ENCODE results near the gene THY1.

THY1 gene

DNA sequence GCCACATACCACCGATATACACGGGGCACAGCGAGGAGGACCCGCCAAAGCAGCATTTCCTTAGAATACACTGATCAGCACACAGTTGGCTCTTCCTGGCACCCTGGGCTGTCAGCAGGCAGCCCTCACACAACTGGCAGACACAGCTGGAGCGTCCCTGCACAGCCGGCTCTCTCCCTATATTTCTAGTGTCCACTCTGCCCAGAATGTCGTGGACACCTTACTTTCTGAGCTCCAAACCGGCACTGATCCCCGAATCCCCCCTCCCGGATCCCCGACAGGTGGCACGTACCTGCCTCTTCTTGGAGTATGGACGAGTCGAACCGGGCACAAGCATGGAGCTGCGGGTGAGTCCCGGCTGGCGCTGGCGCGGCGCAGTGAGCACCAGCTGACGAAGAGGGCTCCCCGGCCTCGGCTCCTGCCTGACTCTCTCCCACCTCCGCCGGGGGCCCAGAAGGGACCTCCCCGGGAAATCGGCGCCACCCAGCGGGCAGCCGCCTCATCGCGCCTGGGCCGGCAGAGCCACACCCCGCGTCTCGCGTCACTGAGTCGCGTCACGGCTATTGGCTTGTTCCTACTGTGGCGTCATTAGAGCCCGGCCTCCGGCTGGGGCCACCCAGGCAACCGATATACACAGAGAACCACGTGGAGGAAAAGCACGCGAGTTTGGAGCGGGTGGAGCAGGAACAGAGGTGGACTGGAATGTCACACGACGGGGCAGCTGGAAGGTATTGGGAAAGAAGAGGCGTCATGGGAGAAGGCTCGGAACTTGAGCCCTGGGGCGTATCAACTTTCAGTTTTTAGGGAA is 41.6 kb downstream of the THY1 start, which contains the start of gene USP2:
TSS of gene USP2 (minus strand) at position 510 of the 808 bp plus-strand sequence. CDS start 8,210 bp downstream, outside the sequence.
- peak; percentile 66 for DNase-seq

DNA sequence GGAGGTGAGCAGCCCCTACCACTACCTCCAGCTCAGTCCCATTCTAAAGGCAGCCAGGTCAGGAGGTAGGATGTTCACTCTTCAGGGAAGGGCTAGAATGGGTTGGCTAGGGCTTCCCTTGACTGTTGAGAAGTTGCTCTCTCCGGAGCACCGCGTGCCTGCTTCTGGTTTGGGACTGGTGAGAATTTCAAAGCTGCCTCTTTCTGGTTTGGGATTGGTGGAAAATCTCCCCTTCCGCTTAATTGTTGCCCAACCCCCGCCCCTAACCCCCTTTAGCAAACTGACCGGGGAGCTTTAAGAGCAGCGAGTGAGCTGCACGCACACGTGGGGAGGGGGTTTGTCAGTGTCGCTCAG is 42.2 kb downstream of the THY1 start:
- no peak for DNase-seq

DNA sequence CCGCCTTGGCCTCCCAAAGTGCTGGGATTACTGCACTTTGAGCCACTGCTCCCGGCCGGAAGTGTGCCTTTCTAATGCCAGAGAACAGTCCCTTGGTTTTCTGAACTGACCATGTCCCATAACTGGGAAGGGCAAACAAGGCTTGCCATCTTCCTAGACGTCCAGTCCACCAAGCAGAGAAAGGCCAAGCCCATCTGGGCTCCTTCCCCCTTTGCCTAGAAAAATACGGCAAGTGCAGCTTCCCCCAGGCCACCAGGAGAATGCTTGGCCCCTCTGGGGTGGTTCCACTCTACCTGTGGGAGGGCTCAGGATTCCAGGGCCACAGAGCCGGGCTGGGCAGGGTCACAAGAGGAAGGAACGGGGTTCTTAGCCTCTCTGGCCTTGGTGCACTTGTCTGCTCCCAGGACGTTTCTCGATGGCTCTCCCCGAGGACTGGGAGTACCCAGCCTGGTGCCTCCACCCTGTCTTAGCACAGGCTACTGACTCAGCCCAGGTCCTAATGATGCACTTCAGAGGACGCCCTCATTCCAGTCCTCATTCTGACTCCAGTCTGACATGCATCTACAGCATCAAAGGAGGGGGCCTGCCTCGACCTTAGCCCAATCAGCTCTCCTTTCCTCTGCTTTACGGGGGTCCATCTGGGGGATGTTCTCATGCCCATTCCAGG is 42.7 kb downstream of the THY1 start:
- DNase-seq, result no peak

DNA sequence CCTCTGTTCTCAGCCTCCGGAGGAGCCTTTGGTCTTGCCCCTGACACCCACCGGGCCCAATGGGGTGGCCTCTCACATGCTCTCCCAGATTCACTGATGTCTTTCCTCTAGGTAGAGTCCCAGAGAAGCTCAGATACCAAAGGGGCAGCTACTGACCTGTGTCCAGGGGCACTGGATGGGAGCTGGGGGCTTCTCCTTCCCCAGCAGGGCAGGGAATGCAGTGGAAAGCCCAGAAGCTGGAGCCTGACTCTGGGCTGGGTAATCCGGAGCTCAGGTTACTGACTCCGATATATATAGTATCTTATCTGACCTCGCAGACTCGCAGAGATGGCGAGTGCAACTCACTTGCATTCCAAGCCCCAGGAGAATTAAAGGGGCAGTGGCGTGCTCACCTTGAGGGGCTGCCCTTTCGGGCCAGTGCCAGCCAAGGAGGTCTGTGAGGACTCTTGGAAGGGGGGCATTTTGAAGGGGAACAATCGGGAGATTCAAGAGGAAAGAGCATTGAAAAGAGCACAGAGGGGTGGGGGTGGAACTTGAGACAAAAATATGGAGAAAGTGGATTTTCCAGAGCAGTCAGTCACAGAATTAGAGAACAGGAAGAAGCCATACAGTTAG is 44.0 kb downstream of the THY1 start:
- DNase-seq, result no peak

DNA sequence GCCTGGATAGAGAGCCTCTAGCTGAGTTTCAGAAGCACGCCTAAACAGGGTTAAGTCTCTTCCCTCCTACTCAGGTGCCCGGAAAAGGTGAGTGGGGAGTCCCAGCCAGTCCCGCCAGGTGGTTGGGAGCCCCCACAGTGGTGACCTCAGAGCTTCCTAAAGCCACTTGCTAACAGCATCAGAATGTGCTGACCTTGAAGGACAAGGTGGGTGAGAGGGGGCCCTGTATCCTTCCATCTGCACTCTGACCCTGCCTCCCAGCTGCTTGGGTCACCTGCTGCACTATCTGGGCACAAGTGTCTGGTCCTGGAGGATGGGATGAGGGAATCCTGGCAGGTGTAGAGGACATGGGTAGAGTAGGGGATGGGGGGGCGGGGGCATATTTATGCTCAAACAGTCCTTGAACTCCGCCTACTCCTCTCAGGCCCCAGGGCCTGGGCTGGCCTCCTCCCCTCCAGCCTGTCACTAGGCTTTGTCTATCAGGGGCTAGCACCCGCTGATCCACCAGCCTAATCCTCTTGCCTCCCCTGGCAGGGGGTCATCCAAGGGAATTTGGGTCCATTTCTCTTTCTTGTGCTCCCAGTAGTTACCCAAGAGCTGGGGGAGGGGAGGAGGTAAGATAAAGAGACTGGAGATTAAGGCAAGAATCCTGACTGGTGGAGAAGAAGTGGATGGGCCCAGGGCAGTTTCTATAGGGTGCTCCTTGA is 44.9 kb downstream of the THY1 start:
- DNase-seq, result no peak

DNA sequence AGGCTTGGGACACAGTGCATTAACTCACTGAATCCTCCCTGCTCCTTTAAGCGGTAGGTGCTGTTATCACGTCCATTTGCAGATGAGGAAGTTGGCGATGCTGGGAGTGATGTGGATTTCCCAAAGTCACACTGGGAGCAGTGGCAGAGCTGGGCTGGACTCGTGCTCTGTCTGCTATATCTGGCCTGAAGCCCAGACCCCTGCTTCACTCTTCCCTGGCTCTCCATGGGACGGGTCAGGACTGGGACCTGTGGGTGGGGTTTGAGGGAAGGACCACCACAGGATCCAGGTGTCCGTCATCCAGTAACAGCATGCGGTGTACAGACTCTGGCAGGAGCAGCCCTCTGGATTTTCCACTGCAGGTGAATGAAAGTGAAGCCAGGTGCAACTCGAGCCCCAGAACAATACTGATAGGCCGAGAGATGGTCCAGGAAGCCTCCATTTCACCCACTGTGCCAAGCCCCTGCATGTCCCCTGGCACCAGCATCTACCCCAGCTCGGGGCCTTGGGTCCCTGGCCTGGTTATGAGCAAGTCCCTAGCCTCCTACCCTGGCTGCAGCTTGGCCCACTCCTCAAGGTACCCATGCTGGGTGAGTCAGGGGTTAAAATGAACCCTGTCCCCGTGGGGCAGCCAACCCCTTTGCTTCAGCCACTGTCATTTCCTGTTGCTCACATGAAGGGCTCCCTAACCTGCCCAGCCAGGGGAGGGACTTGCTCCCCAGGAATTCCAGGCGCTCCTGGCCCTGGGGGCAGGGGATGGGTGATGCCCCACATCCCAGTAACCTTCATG is 45.7 kb downstream of the THY1 start:
- DNase-seq, result no peak

DNA sequence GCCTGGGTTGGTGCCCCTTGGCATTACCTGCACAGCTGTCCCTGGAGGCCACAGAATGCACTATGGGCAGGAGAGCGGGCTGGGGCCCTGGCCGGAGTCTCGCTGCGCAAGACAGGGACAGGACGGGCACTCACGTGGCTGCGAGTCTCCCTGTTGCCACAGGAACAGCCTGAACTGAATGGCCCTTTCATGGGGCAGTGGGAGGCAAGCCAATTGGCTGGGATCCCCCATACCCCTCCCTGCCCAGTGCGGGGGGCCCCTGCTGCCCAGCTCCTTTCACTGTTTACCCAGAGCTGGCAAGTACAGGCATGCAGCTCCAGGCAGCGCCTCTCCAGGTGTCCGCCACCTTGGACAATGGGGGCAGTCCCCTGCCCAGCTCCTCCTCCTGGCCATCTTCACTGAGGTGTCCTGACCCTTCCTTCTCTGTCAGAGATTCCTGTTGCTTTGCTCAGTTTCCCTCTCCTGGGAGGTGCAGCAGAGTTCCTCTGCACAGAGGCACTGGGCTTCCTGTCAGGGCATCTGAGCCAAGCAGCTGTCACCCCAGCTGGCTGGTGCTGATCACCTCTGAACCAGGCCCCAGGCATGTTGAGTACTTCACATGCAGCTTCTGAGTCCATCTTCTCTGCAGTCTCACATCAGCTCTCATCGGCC is 46.6 kb downstream of the THY1 start:
- no peak for DNase-seq

DNA sequence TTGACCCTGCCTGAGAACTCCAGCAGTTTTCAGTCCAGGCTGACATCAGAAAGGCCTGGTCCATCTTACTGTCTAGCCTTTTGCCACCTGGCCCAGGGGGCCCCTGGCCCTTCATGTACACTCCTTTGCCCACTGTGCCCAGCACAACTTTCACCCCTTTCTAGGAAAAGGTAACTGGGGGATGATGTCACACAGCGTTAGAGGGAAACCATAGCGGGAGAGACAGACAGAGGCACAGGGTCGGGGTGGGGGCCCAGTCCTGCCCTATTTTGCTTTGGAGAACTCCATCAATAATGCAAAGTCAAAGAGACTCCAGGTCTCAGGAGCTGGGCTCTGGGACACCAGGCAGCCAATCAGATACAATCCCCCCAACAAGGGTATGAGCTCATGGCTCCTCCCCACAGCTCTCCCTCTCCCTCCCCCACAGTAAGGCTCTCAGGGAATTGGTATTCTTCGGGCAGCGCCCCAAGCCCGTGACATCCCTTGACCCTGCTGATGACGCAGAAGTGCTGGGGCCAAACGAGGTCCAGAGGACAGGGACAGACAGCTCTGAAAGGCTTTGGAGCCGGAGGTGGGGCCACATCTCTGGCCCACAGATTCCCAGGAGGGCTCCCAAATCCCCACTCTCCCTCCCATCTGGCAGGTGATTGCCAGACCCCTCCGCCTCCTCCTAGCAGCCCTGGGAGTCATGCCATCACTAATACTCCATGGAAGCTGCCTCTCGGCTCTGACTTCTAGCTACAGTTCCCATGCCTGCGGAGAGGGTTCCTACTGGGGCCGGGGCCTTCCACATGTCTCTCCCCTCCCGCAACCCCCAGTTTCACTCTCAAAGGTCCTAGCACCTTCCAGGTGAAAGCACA is 47.4 kb downstream of the THY1 start:
- DNase-seq, result no peak

DNA sequence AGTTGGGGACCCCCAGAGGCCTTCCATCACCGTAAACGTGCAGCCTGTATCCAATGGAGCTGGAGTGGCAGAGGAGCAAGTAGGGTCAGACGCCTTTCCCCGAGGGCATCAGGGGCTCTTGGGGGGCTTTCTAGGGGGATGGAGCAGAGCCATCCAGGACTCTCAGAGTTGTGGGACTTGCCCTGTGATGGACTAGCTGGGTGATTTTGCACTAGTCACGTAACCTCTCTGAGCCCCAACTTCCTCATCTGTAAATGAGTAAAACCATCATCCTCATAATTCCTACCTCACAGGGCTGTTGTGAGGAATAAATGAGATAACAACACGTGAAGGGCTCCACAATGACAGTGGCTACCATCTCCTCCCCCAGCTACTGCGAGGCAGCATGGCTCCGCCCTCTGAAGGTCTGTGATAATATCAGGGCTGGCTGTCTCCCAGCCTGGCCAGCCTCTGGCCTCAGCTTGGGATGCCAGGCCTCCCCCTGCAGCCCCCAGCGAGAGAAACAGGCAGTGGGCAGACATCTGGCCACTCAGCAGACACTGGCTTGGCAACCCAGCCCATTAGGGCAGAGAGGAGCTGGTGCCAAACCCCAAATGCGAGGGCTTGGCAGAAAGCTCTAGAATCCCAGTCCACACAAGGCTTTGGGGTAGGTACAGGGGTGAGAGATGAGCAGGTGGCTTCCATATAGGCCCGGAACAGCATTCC is 48.2 kb downstream of the THY1 start:
- DNase-seq, result no peak

DNA sequence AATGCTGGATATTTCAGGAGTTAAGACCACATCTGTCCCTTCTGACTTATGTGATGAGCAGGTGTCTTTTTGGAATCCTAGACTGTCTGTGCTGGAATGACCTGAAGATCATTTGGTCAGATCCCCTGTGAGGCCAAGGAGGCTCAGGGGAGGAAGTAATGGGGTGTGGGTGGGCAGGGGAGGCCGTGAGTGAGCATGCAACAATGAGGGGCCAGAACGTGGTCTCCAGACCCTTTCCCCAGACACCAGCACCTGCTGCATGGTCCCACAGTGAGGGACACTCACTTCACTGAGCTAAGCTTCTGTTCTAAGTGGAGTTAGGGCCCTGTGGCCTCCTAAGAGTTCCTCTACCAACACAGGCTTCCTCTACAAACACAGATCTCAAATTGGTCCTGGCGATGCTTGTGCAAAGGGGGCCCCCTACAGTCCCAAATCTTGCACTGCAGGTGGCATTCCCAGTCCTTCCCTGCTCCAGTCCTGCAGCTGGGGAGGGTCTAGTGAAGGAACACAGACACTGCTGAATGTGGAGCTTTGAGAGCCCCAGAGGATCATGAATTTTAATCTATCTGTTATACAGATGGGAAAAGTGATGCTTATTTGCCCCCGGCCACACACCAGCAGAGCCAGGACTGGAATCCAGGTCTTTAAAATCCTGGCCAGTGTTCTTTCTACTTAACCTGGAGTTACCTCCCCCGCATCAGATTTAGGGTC is 48.9 kb downstream of the THY1 start:
- peak; percentile 52 for DNase-seq

DNA sequence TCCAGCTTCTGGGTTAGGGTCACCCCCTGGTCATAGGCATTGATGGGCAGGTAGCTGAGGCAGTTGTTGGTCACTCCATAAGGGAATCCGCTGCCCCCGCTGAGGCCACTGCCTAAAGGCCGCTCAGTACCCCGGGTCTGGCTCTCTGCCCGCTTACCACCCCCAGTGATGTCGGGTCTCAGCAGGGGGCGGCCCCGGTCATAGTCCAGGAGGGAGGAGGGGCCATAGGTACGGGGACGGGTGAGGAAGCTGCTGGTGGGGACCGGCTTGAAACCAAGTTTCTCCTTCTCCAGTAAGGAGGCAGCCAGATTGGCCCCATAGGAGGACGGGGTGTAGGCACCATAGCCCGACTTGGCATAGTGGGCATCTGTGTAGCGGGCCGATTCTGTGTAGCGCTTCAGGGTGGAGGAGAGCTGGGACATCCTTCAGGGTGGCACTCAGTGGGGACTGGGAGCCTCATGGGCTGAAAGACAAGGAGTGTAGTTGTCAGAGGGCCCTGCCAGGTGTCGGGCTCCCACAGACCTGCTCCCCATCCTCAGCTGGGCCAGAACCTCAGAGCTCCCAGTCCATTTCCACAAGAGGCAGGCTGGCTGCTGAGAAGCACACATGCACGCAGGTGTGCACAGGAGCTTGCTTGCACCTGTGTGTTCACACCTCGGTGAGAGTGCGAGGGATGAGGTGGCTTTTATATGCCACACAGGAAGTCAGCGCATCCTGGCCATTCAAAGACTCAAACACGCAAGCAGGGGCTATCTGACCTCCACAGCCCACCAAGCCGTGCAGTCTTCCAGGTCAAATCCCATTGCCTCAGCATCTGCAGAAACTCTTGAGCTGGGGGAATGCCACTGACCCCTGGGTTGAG is 49.7 kb downstream of the THY1 start:
- DNase-seq, result no peak

DNA sequence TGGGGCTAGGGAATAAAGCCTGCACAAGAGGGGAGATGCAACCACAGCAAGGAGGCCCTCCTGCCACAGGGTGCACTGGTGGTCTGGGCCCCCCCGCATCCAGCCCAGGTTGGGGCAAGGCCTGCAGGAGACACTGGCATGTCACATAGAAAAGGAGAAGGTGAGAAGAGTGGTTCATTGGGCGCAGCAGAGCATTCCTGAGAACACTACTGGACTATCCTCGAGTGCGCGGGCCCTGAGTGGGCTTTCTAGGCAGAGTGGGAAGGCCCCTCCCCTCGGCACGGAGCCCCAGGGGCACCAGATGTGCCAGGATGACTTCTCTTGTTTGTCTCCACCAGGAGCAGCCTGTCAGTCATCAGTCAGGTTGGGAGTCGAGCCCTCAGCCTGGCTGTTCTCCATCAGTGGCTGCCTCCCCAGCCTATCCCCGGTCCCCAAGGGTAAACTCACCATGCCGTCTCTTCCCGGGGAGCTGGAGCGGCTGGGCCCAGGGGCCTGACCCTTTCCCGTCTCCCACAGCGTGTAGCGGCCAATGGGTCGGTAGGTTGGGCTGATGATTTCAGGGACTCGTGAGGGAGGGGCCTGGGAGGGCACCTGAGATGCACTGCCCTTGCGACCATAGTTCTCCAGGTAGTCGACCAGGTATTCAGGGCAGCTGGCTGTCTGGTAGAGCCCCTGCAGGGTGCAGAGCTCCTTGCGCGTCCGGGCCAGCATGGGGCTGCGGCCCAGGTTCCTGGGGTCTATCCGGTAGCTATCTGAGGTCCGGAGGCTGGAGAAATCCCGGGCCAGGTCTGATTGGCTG is 50.5 kb downstream of the THY1 start:
- no peak for DNase-seq

DNA sequence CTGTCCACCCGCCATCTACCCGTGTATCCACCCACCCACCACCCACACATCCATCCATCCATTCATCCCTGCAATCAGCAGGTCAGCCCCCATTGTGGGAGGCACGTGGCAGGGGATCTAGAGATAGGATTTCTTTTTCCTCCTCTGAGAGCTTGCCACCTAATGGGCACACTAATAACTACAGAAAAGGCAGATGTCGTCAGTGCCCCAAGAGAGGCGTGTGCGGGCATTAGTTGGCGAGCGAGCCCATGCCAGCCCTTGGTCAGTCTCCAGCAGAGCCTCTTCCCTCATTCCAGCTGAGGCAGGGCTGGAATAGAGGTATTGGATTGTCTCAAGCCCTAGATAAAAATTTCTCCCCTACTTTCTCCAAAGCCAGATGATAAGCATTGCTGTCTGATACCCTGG is 51.2 kb downstream of the THY1 start:
- DNase-seq, result no peak

DNA sequence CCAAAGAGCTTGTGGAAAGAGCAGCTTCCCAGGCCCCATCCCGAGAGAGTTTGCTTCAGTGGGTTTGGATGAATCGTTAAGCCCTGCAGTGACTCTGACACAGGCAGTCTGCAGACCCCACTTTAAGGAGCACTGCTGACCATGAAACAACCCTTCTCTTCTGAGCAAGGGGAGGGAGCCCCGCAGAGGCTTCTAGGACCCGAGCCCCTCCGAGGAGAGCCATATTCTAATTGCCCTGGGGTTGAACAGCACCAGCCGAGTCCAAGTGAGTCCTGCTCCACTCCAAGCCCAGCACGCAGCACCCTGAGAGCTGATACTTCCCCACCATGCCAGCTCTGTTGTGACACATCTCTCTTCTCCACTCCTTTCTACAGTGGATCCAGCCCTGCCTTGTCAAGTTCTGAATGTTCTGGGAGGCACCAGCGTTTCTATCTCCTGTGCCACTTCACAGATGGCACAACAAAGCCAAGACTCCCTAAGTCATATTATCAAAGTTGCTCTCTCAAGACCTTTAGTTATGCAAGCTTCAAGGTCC is 51.8 kb downstream of the THY1 start:
- DNase-seq, result no peak

DNA sequence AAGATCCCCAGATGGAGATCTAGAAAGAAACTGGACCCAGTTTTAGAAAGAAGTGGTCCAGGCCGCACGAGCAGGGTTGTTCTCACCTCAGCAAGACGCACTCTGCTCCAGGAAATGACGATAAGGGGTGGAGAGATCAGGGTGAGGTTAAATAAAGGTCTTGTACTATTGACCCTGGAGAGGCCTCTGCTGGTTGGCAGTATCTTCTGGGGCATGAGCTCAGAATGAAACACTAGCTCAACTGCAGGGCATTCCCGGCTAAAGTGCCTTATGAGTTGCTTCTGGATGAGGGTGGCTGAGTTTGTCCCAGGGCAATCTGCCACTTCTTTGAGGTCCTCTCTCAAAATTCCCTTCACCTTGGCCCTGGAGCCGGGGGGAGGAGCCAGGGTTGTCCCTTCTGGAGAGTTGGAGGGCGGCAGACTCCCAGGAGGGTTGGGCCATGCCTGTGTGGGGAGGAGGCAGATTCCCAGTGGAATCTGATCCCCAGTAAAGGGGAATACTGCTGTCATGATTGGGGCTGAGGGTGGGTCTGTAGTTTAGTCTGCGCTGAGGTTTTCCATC is 52.4 kb downstream of the THY1 start:
- DNase-seq, result no peak

DNA sequence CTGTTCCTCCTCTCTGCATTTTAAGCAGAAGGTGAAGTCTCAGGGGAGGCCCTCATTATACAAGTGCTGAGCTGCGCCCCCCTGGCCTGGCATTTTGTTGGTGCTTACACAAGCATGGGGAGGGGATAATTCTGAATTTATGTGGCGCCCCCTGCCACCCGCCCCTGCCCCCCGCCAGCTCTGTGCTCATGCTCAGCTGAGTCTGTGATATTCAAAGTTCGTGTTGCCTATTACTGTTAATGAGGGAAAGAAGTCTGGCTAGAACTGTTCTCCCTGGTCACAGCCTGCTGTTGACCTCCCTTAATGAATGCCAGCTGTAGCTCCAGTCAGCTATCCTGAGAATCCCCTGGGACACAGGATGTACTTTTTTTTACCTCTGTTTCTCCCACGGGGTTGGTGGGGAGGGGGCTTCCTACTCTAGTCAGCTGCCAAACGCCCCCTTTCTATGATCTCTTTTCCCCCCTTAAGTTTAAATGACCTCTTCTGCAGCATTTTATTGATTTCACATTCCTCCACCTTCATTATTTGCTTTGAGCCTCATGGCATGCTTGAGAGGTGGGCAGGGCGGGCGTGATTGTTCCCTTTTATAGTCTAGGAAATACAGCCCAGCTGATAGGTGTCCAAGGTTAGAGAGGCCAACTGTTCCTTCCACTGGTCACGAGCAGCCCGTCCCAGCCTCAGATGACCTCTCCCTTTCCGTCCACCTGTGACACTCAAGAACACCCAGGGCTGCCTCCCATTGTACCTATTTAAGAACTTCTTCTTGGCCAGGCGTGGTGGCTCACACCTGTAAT is 53.6 kb downstream of the THY1 start:
- DNase-seq, result no peak

Measured in NCI-H2029 treated with DMSO at 0.1 percent for 48 hours (cell line).